Activated naive CD4-positive, alpha-beta T cell treated with anti-CD3 and anti-CD28 coated beads for 36 hours (primary cell): ENCODE measurements around the gene RHBDD1. TPM values are rescaled to one million over a fixed set of nuclear protein-coding genes. Genes with fewer than 3 reads are reported as not detected.
A peak's percentile ranks its signal among the peaks of the same experiment; 100 is the strongest.

ENCODE experiments used
- CTCF ChIA-PET: fragments of 350-600 bp; sonication (Branson Sonifier 250); formaldehyde crosslinking; loops from one replicate; lab custom pipeline; 2021; ENCODE audit warnings: antibody characterized with exemption; lab: Charles Lee
- DNase-seq: peaks from one replicate; pipeline ENCODE4 v3.0.0-alpha.2; 2020
- H3K27ac Mint-ChIP-seq: one replicate; pipeline ENCODE4 v1.8.0; 2021; ENCODE audit warnings: mild to moderate bottlenecking, mixed read lengths
- H3K27me3 Mint-ChIP-seq: one replicate; pipeline ENCODE4 v1.8.0; 2021; ENCODE audit warnings: low read depth, mixed read lengths
- H3K36me3 Mint-ChIP-seq: one replicate; pipeline ENCODE4 v1.8.0; 2021; ENCODE audit warnings: low read depth, mixed read lengths
- H3K4me1 Mint-ChIP-seq: one replicate; pipeline ENCODE4 v1.8.0; 2021; ENCODE audit warnings: low read depth, mixed read lengths
- H3K4me3 Mint-ChIP-seq: one replicate; pipeline ENCODE4 v1.8.0; 2021; ENCODE audit warnings: mild to moderate bottlenecking, moderate library complexity, mixed read lengths
- H3K9me3 Mint-ChIP-seq: one replicate; pipeline ENCODE4 v1.8.0; 2021; ENCODE audit warnings: mixed read lengths
- intact Hi-C: fragments of 100-400 bp; cut with micrococcal nuclease; formaldehyde crosslinking; loops from one replicate; pipeline ENCODE4 v1.15.1; 2023
- total RNA-seq, 2 experiments: library from RNA; stranded (reverse); gene quantifications; one replicate each; pipeline ENCODE4 v1.2.3, GENCODE V29; 2021

Gene RHBDD1, protein sequence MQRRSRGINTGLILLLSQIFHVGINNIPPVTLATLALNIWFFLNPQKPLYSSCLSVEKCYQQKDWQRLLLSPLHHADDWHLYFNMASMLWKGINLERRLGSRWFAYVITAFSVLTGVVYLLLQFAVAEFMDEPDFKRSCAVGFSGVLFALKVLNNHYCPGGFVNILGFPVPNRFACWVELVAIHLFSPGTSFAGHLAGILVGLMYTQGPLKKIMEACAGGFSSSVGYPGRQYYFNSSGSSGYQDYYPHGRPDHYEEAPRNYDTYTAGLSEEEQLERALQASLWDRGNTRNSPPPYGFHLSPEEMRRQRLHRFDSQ
- total RNA-seq, result 10 to 100 TPM; 42.6 to 43.3 TPM

DNA sequence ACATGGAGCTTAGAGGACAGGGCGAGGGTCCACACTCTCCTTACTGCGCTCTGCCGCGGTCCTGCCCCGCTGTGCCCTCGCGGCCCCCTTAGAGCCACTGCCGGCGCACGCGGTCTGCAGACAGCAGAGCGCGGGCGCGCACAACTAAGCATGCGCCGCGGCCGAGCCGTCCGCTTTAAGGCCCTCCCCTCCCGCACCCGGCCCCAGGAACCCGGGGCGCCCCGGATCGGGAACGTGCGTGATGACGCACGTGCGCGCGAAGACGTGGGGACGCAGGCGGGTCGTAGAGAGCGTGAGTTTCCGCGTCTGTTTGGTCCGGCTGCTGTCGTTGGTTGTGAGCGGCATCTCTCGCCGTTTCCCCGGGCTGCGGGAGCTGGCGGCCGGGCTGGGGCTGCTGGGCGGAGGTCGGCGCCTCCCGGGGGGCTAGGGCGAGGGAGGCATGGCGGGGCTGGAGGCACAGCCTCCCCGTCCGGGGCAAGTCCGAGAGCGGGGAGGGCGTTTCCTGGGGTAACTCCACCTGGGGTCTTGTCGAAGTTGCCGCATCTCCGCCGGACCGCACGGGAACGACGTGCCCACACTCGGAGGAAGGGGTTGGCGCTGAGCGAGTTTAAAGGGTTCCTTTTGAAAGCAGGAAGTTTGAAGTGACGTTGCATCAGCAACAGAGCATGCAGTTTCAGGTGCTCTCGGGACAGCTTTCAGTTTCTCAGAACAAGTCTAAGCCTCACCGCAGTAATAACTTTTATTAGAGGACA, at the start of gene RHBDD1:
RHBDD1 (plus strand) TSS at position 259 of the 752 bp plus-strand sequence. CDS start 28,640 bp downstream, outside the sequence.
- H3K36me3 Mint-ChIP-seq, result peaks cover 30% of the 10 kb centered on the region
- intact Hi-C loops, result loop anchor here (1.0 to 5.0 kb wide), 14 partner anchors 36 to 1909 kb away; partner anchors contain the start of genes DOCK10 and MFF

DNA sequence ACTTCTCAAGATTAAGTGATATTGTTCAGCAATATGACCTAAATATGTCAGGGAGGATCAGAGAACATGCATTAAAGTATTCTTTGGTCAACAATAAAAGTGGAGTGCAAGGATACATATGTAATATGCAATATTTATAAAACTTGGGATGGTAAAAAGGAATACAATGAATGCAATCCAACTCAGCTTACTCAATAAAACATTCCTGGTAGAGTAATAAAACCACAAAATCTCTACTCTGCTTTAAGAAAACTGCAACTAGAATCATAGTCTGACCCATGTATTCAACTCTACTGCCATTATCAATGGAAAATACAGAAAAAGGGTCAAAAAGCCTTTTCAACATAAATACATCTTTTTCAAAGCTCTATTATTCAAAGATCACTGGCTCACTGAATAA, 47.8 kb upstream of the RHBDD1 start:
- intact Hi-C loops, result loop anchor here (2.0 kb wide), 1 partner anchor 53 kb away; no protein-coding TSS in a partner anchor

More for the DNA sequence above, at the start of gene RHBDD1:
- Mint-ChIP-seq H3K4me3 (peak within 1 kb of the TSS; percentile 92), H3K4me1 (peaks cover 55% of the 10 kb centered on the region), H3K27ac (peak within 1 kb of the TSS; percentile 98), H3K9me3 (peaks cover 1% of the 10 kb centered on the region), H3K27me3 (no peaks in the 10 kb centered on the region)
- CTCF ChIA-PET, result interaction anchor here (1.3 kb wide), 1 partner anchor 33 kb away, joined by 12 read pairs; no protein-coding TSS in a partner anchor
- peak; percentile 93 for DNase-seq

DNA sequence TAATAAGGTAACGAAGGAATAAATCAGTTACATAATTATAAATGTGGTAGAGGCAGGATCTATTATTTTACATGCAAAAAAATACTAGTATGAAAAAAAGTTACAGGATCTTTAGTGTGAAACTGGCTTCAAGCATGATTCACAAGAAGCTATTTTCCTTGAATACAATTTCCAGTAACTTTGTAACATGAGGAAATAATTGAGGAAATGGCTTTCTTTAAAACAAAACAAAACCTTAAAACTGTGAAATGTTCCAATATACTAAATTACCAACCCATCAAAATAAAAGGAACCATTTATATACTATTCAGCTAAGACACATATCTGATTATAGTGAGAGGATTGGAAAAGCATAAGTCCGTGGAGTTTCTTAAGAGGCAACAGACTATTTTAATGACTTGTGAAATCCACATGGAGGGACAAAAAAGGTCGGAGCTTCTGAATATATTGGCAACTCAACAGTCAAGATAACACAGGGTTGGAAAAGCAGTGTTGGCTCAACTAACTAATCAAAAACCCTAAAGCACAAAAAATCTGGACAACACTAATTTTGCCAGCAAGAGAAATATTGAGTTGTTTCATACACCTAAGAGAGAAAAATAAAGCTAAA, 46.9 kb upstream of the RHBDD1 start:
- CTCF ChIA-PET, result interaction anchor here (1.0 to 1.1 kb wide), 2 partner anchors 14 to 15 kb away, joined by 3 read pairs; no protein-coding TSS in a partner anchor
- Mint-ChIP-seq H3K27ac (no peak overlapping the region), H3K27me3 (no peaks in the 10 kb centered on the region)

More for the DNA sequence above, 47.8 kb upstream of the RHBDD1 start:
- H3K36me3 Mint-ChIP-seq, result no peaks in the 10 kb centered on the region
- H3K27ac Mint-ChIP-seq, result no peak overlapping the region
- H3K4me1 Mint-ChIP-seq, result peaks cover 23% of the 10 kb centered on the region
- no peak overlapping the region for H3K4me3 Mint-ChIP-seq
- CTCF ChIA-PET, result interaction anchor here (0.6 to 0.7 kb wide), 2 partner anchors 225 to 381 kb away, joined by 3 to 4 read pairs; no protein-coding TSS in a partner anchor
- no peak for DNase-seq
- no peaks in the 10 kb centered on the region for H3K9me3 Mint-ChIP-seq
- H3K27me3 Mint-ChIP-seq, result no peaks in the 10 kb centered on the region

DNA sequence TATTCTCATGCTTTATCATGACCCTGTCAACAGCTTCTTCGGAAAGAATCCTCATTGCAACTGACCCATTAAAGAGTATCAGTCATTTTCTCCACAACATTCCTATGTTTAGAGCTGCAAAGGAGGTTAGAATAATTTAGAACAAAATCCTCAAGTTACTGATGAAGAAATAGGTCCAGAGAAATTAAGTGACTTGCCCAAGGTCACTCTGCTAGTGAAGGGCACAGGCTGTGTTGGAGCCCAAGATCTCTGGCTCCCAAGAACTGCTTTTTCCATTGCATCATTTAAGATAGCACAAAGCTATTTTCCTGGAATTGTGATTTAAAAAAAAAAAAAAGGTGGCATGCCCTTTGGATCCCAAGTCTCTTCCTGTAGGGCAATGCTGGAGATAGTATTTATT, 45.8 kb upstream of the RHBDD1 start:
- Mint-ChIP-seq H3K4me3 (peak overlapping the region; percentile 32), H3K9me3 (no peaks in the 10 kb centered on the region), H3K27ac (no peak overlapping the region), H3K27me3 (no peaks in the 10 kb centered on the region), H3K36me3 (no peaks in the 10 kb centered on the region), H3K4me1 (peaks cover 37% of the 10 kb centered on the region)
- CTCF ChIA-PET, result interaction anchor here (1.3 to 1.6 kb wide), 2 partner anchors 10 to 12 kb away, joined by 4 to 6 read pairs; partner anchors contain the start of gene IRS1
- DNase-seq, result no peak
- intact Hi-C loops, result loop anchor here (2.0 to 5.0 kb wide), 6 partner anchors 17 to 1863 kb away; partner anchors contain the start of gene MFF

More for the DNA sequence above, 46.9 kb upstream of the RHBDD1 start:
- no peaks in the 10 kb centered on the region for H3K36me3 Mint-ChIP-seq
- no peaks in the 10 kb centered on the region for H3K9me3 Mint-ChIP-seq
- peaks cover 28% of the 10 kb centered on the region for H3K4me1 Mint-ChIP-seq
- intact Hi-C loops, result loop anchor here (2.0 kb wide), 1 partner anchor 54 kb away; no protein-coding TSS in a partner anchor
- no peak overlapping the region for H3K4me3 Mint-ChIP-seq
- no peak for DNase-seq

DNA sequence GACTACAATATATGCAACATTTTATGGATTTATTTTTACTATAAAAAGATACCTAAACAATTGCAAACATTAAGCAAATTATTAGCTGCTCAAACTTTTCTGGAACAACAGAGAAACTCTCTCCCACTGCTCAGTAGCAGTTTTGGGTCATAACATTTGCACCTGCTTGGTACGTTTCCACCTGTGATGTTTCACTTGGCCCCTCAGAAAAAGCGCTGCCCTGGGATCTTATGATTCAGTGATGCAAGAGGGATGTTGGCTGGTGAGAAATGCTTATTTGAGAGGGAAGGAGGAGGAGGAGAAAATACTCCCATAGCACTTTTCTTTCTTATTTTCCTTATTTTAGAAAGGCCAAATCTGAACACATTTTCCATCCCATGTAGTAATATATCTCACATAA, 45.4 kb upstream of the RHBDD1 start:
- peak overlapping the region; percentile 95 for H3K27ac Mint-ChIP-seq
- H3K36me3 Mint-ChIP-seq, result no peaks in the 10 kb centered on the region
- intact Hi-C loops, result loop anchor here (2.0 to 5.0 kb wide), 6 partner anchors 18 to 1863 kb away; partner anchors contain the start of gene MFF
- H3K4me3 Mint-ChIP-seq, result peak overlapping the region; percentile 83
- H3K4me1 Mint-ChIP-seq, result peaks cover 37% of the 10 kb centered on the region
- CTCF ChIA-PET, result interaction anchor here (1.3 to 1.6 kb wide), 2 partner anchors 10 to 12 kb away, joined by 4 to 6 read pairs; partner anchors contain the start of gene IRS1
- DNase-seq, result no peak
- no peaks in the 10 kb centered on the region for H3K9me3 Mint-ChIP-seq
- no peaks in the 10 kb centered on the region for H3K27me3 Mint-ChIP-seq

DNA sequence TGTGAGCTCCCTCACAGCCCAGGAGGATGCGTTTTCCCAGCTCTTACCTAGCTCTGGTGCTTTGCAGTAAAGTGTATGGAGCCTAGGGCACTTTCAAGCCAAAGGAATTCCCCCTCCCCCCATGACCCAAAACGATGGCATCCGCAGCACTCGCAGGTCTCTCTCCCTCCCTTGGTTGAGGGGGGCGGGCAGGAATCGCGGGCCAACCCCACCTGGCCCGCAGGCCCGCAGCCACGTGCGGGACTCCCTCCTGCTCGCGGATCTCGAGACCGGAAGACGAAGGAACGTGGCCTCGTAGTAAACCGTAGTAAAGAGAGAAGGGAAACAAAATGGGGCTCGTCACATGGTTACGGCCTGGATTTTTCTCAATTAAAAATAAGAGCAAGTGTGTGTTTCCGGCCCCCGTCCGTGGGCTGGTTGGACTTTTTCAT, 44.8 kb upstream of the RHBDD1 start:
- H3K9me3 Mint-ChIP-seq, result no peaks in the 10 kb centered on the region
- H3K4me1 Mint-ChIP-seq, result peaks cover 37% of the 10 kb centered on the region
- no peaks in the 10 kb centered on the region for H3K36me3 Mint-ChIP-seq
- peak; percentile 74 for DNase-seq
- H3K4me3 Mint-ChIP-seq, result peak overlapping the region; percentile 83
- H3K27me3 Mint-ChIP-seq, result no peaks in the 10 kb centered on the region
- CTCF ChIA-PET, result interaction anchor here (1.3 to 1.6 kb wide), 2 partner anchors 9 to 11 kb away, joined by 4 to 6 read pairs; partner anchors contain the start of gene IRS1
- peak overlapping the region; percentile 95 for H3K27ac Mint-ChIP-seq
- intact Hi-C loops, result loop anchor here (1.0 to 5.0 kb wide), 10 partner anchors 8 to 1864 kb away; partner anchors contain the start of genes IRS1, MFF and RHBDD1

DNA sequence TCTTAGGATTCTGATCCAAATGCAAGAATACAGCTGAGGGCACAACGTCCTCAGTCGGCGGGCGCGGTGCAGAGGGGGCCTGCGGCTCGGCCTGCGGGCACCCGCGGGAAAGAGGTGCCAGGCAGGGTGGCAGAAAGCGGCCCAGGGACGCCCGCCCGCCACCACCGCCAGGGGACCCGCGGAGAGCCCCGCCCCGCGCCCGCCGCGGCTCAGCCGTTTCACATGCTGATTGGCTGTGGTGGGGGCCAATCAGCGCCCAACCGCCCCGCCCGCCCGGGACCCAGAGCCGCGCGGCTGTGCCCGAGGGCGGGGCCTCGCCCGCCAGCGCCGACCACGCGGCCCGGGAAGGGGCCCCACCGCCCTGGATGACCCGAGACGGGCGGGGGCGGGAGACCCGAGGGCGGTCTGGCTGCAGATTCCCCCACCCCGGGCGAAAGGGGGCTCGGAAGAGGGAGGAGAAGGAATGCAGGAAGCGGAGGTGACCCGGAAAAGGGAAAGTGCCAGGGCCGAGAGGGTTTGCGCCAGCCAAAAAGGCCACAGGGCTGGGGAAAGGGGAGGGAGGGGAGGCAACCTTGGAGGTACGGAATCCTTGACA, 44.3 kb upstream of the RHBDD1 start:
- intact Hi-C loops, result loop anchor here (1.0 to 5.0 kb wide), 10 partner anchors 8 to 1864 kb away; partner anchors contain the start of genes IRS1, MFF and RHBDD1
- Mint-ChIP-seq H3K36me3 (no peaks in the 10 kb centered on the region), H3K4me1 (peaks cover 37% of the 10 kb centered on the region), H3K27ac (peak overlapping the region; percentile 95), H3K4me3 (peak overlapping the region; percentile 83), H3K27me3 (no peaks in the 10 kb centered on the region), H3K9me3 (no peaks in the 10 kb centered on the region)
- CTCF ChIA-PET, result interaction anchor here (1.3 to 1.7 kb wide), 3 partner anchors 9 to 11 kb away, joined by 4 to 6 read pairs (median 5); partner anchors contain the start of gene IRS1
- peak; percentile 90 for DNase-seq

DNA sequence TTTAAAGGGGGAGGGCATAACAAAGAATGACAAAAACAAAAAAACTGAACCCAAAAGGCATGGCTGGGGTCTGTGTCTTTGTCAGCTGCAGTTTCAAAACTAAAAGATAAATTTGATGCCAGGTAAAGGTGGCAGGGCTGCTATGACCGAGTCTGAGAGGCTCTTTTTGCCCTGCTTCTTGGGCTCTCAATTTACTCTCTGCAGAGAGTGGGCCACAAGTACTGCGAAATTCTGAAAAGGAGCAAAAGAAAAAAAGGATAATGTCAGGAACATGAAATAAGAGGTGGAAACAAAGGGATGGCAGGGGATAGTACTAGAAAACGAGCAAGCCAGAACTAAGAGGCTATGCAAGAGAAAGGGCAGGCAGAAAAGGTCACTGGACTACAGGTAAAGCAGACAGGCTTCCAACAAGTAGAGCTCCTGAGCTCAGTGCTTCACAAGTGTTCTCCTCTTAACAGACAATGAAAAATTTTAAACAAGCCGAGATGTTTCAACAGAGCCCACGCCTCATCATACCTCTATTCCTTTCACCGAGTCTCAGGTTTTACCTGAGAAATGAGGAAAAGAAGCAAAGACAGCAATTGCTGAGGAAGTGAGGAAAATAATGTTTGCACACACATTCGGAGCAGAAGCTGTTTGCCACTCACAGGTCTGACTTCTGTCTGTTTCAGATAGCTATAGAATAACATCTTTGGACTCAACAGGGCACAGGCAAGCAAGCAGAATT, 43.5 kb upstream of the RHBDD1 start:
- intact Hi-C loops, result loop anchor here (5.0 kb wide), 2 partner anchors 670 to 1865 kb away; no protein-coding TSS in a partner anchor
- Mint-ChIP-seq H3K27ac (peak overlapping the region; percentile 90), H3K9me3 (no peaks in the 10 kb centered on the region), H3K4me1 (peaks cover 37% of the 10 kb centered on the region), H3K4me3 (peak overlapping the region; percentile 77), H3K36me3 (peaks cover 2% of the 10 kb centered on the region), H3K27me3 (no peaks in the 10 kb centered on the region)
- CTCF ChIA-PET, result interaction anchor here (0.6 to 1.7 kb wide), 2 partner anchors 10 to 578 kb away, joined by 5 to 7 read pairs; no protein-coding TSS in a partner anchor
- no peak for DNase-seq

DNA sequence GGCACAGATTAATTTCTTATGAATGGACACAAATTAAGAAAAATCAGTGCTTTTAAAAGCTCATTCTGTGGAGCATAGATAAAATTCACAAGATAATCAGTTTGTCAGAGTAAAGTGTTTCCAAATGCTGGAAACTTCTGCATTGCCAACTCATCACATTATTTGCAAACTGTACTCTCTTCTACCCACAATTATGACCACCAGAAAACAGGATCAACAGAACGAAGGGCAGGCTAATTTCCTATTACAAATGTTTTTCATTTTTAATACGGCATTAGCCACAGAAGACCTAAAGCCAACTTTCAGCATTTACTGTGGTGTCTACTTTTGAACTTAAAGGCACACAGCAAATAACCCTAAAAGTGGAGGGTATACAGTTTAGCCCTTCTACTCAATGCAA, 42.2 kb upstream of the RHBDD1 start:
- intact Hi-C loops, result loop anchor here (5.0 kb wide), 2 partner anchors 669 to 1866 kb away; no protein-coding TSS in a partner anchor
- Mint-ChIP-seq H3K4me3 (no peak overlapping the region), H3K27me3 (no peaks in the 10 kb centered on the region), H3K4me1 (peaks cover 37% of the 10 kb centered on the region), H3K9me3 (no peaks in the 10 kb centered on the region), H3K27ac (no peak overlapping the region), H3K36me3 (peaks cover 8% of the 10 kb centered on the region)
- CTCF ChIA-PET, result interaction anchor here (1.0 to 1.7 kb wide), 2 partner anchors 8 to 9 kb away, joined by 3 to 5 read pairs; no protein-coding TSS in a partner anchor
- DNase-seq, result no peak

DNA sequence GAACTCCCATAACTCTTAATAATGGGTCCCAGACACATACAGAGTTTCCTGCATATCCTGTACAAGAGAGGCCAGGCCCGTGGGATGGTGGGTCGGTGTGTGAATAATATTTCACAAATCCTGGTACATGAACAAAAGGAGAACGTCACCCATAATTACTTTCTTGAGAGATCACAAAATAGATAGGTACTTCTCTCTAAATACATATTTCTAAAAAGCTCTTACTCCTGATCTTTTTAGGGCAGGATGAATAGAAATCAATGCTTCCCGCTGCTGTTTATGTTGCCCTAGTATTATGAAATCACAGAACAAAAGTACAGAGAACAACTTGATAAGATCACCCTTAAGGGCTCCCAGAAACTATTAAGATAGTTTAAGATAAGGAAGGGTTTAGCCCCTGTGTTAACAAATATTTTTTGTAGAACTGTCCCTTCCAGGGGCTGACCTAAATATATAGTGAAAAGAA, 41.6 kb upstream of the RHBDD1 start:
- Mint-ChIP-seq H3K27me3 (no peaks in the 10 kb centered on the region), H3K27ac (no peak overlapping the region), H3K36me3 (peaks cover 8% of the 10 kb centered on the region), H3K4me1 (peaks cover 37% of the 10 kb centered on the region), H3K4me3 (no peak overlapping the region), H3K9me3 (no peaks in the 10 kb centered on the region)
- DNase-seq, result no peak
- CTCF ChIA-PET, result interaction anchor here (1.0 kb wide), 1 partner anchor 8 kb away, joined by 3 read pairs; no protein-coding TSS in a partner anchor
- intact Hi-C loops, result loop anchor here (5.0 kb wide), 2 partner anchors 668 to 1867 kb away; no protein-coding TSS in a partner anchor
